Stimulated activated CD4-positive, alpha-beta T cell treated with anti-CD3 and anti-CD28 coated beads, Interleukin-2, amount 100 ng/mL, for 48 hours (primary cell): Measurements from ENCODE around the gene SPATA32.

Experiments used
- DNase-seq, 2 donors: peaks; one replicate each; pipeline ENCODE4 v3.0.0-alpha.2; 2020

The SPATA32 gene

GRCh38 chr17:45246338-45246737, 15.6 kb downstream of the SPATA32 start:
- DNase-seq, result no peak

DNA sequence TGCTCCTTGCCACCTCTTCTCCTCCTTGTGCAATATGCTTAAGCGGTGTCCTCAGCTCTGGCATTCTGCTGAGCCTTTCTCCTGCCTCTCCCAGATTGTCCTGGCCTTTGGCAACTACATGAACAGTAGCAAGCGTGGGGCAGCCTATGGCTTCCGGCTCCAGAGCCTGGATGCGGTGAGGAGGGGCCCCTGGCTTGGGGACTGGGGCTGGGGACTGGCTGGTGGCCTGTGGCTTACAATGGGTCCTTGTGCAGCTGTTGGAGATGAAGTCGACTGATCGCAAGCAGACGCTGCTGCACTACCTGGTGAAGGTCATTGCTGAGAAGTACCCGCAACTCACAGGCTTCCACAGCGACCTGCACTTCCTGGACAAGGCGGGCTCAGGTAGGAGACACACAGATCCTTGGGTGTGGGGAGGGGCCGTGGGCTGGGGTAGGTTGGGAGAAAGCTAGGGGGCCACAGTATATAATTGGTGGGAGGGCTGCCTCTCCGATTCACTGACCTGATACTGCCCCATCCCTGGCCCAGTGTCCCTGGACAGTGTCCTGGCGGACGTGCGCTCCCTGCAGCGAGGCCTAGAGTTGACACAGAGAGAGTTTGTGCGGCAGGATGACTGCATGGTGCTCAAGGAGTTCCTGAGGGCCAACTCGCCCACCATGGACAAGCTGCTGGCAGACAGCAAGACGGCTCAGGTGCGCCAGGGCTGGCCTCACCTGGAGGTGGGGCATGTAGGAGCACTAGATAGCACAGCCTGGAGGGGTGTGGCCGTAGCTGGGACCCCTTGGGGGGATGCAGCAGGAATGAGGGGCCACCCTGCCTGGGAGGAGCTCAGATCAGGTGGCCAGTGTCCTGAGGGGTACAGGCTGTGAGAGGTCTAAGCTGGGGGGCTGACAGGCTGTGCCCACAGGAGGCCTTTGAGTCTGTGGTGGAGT, 16.9 kb downstream of the SPATA32 start:
- no peak for DNase-seq

DNA sequence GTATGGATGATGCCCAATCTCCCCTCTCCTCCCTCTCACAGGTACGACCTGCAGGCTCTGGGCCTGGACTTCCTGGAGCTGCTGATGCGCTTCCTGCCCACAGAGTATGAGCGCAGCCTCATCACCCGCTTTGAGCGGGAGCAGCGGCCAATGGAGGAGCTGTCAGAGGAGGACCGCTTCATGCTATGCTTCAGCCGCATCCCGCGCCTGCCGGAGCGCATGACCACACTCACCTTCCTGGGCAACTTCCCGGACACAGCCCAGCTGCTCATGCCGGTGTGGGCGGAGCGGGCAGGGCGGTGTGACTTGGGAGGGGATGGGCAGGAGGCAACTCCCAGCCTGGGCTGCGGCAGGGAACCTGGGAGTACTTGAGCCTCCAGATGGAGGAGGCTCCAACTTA, 18.1 kb downstream of the SPATA32 start:
- no peak for DNase-seq

DNA sequence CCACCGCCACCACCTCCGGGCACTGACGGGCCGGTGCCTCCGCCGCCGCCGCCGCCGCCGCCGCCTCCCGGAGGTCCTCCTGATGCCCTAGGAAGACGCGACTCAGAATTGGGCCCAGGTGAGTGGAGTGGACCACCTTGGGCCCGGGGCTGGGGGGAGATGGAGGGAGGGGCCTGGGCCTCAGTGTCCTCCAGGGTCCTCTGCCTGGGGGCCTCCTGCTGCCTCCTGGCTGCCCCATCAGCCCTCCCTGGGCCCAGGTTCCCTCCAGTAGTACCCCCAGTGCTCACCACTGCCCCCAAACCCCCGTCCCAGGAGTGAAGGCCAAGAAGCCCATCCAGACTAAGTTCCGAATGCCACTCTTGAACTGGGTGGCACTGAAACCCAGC, 19.9 kb downstream of the SPATA32 start:
- no peak for DNase-seq

GRCh38 chr17:45241328-45242028, 20.4 kb downstream of the SPATA32 start:
- no peak for DNase-seq

DNA sequence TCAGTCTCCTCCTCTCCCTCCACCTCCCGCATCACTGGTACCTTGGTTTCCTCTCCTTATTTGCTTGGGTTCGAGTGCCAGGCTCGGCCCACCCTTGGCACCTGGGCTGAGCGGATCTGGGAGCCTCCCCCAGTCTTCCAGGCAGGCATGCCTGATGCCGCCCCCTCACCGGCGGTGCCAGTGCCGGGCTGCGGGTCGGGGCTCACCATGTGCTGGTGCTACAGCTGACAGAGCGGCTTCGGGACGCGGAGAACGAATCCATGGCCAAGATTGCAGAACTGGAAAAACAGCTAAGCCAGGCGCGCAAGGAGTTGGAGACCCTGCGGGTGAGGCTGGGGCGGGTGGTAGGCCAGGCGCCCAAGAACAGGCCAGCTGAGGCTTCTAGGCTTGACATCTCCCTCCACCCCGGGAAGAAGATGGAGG, 21.0 kb downstream of the SPATA32 start:
- no peak for DNase-seq

- no peak for DNase-seq
These were observed 23.6 kb downstream of the SPATA32 start for GRCh38 chr17:45238155-45238774.

GRCh38 chr17:45237686-45238085, 24.2 kb downstream of the SPATA32 start:
- DNase-seq, result no peak

- DNase-seq, result no peak
These were observed 25.6 kb downstream of the SPATA32 start for GRCh38 chr17:45236282-45236606.

DNA sequence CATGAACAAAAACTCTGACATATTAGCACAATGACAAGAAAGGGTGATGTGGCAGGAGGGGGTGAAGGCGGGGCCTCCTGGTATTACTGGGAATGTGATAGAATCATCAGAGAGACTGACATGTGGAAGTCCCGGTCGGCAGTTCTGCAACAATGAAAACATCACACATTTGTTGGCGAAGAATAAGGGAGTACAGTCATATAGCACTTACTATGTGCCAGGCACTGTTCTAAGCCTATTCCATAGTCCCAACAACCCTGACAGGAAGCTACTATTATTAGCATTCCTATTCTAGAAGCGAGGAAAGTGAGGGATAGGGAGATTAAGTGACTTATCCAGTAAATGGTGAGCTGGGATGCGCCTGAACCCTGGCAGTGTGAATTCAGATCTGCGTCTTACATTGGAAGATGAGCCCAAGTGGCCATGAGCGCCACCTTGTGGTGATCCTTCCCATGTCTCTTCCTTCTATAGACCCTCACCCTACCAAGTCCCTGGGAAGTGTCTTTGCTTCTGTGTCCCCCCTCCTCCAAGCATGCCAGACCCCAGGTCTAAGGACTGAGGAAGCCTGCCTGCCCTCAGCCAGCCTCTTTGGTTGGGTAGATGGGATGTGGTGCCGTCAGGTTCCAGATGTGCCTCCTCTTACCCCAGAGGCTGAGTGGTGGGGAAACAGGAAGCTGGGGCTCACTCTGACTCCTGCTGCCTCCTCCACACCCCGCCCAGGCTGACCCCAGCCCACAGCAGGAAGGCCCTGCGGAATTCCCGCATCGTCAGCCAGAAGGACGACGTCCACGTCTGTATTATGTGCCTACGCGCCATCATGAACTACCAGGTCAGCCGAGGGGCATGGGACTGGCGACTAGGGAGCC, 26.2 kb downstream of the SPATA32 start:
- peak; percentile 81 to 84 for DNase-seq

- no peak for DNase-seq
These were observed 27.1 kb downstream of the SPATA32 start for GRCh38 chr17:45234641-45235415.

GRCh38 chr17:45233423-45233924, 28.4 kb downstream of the SPATA32 start:
- no peak for DNase-seq

- DNase-seq, result no peak
These were observed 29.1 kb downstream of the SPATA32 start for GRCh38 chr17:45232514-45233422.

DNA sequence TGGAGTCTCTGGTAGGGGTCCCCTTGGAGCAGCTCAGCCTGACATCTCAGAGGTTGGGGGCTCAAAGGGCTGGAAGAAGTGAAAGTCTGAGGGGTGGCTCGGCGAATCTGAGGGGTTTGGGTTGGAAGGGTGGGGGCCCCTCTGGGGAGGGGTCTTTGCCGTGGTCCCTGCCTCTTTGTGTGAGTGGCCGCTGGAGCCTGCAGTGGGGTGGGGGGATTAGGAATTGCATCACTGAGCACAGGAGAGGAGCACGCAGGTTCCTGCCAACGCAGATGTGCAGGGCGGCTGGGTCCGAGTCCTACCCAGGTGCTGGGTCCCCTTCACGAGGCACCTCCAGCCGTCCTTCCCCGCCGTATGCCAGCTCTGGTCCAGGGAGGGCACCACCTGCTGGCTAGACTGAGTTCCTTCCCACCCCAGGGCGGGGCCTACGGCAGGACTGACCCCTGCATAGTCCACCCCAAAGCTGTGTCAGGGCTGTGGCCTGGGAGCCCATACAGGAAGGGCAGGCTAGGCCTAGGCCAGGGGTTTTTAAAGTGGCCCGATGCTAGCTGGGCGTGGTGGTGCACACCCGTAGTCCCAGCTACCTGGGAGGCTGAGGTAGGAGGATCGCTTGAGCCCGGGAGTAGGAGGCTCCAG, 30.3 kb downstream of the SPATA32 start:
- DNase-seq, result no peak

DNA sequence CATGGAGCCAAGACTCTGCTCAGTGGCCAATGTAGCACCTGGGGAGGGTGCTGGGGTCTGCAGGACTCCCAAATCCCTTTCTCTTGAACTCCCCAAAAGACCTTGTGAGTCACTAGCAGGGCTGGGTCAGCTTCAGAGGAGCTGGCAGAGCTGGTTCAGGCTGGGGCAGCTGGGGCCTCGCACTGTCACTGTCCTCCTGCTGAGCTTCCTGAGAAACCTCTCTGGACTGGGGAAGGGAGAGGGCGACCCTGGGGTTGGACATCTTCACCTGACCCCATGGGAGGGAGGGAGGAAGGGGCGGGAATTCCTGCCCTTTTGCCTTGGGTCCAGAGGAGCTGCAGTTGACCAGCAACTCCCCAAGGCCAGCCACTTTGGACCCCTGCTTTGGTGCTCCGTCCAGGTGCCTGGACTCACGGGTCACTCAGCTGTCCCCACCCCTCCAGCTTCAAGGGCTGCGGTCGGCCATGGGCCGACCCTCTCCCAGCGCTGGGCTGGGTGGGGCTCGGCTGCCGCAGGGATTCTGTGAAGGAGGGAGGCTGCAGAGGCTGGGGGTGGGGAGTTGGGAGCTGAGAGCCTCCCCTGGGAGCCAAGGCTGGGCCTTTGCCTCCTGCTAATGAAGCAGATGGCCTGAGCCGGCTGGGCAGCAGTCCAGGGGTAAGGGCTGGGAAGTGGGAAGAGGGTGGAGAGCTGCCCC, 31.0 kb downstream of the SPATA32 start:
- DNase-seq, result no peak

GRCh38 chr17:45230410-45230786, 31.5 kb downstream of the SPATA32 start:
- no peak for DNase-seq

DNA sequence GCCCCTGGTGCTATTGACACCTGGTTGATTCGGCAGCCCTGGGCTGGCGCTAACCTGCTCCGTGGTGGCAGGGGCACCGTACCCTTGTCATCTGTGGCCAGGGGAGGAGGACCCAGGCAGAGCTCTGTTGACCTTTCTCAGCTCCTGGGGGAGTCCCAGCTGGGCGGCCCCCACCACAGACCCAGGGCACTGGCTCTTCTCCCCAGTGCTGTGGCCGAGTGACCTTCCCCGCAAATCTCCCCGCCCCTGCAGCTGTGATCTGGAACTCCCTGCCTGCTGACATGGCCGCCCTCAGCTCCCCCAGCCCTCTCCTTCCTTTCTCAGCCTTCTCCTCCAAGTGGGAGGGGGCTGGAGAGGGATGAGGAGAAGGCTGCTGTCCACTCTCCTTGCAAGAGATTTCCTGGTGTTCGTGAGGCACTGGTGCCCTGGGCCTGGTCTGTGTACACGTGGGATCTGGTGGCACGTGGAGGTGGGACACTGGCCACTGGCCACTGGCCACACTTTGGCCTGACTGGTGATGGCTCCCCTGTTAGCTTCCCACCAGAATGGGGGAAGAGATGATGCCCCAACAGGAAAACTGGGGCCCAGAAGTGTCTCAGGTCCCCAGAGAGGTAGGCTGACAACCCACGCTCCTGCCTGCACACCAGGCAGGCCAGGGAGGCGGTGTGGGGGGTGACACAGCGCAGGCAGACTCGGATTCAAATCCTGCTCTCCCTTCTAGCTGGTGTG, 32.0 kb downstream of the SPATA32 start:
- peak in 1 of 2 donors; percentile 42 for DNase-seq

DNA sequence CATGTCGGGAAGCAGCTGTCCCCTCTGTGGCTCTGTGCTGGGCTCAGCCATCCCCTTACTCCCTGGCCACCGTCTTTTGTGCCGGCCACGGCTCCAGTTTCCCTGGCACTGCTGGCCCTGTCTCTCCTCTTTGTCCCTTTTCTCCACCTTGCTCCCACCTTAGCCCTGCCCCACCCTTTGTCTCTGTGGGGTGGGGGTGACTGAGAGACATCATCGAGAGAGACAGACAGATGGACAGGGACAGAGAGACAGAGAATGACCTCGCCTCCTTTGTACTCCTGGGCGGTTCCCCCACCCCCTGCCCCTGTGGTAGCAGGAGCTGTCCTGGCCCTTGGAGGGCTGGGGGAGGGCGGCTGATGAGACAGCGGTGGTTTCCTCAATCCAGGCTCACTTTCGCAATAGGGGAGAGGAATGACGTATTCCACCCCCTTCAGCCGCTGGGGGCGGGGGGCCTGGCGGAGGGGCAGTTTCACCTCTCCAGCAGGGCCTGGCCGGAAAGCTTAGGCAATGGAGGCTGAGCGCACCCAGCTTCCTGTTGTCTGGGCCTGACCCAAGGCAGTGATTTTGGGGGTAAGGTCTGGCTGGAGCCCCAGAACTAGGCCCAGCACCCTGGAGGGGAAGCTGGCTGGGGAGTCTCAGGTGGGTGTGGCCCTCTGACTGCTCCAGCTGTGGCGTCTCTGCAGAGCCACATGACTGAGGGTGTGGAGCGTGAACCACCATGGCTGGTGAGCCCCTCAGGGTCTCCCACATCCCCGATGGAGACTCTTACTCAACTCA, 32.9 kb downstream of the SPATA32 start:
- peak; percentile 79 to 81 for DNase-seq
